ENCODE results near the gene DOCK6.
"Not testable (repeated sequence)": the region's sequence is repeated elsewhere in the genome, so short reads cannot be mapped to it uniquely, and the experiment has no call there.

Gene DOCK6

DNA sequence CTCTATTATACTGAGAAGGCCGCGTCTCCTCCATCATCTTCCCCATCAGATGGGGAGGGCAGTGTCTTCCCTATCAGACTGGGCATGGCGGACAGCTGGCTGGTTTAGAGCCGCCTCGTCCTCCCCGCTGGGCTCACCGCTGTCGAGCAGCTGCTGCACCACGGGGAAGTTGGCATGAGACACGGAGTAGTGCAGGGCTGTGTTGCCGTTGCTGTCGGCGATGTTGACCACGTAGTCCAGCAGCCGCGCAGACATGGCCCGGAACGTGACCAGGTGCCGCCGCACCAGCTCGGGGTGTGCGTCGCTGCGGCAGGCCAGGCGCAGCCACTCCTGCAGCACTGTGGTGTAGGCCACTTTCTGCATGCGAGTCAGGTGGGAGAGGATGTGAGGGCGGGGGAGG lies 88.0 kb downstream of the DOCK6 start:
- DNase-seq (ENCODE audit: low read depth) = no peak

DNA sequence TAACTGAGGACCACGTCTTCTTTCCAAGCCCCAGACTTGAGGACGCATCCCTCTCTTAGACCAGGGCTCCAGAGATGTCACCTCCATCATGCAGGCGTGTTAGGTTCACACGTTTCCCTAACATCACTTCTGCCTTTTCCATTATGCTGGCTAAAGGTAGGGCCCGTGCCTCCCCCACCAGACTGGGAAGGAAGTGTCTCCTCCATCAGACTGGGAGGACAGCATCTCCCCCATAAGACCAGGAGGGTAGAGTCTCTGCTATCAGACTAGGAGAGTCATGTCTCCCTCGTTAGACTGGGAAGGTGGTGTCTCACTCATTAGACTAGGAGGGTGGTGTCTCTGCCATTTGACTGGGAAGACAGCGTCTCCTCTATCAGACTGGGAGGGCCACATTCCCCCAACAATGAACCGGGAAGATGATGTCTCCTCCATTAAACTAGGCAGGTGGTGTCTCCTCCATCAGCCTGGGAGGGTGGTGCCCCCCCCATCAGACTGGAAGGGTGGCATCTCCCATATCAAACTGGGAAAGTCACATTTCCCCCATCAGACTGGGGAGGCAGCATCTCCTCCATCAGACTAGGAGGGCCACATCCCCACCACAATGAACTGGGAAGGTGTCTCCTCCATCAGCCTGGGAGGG lies 88.7 kb downstream of the DOCK6 start:
- no peak for DNase-seq (ENCODE audit: low read depth)

DNA sequence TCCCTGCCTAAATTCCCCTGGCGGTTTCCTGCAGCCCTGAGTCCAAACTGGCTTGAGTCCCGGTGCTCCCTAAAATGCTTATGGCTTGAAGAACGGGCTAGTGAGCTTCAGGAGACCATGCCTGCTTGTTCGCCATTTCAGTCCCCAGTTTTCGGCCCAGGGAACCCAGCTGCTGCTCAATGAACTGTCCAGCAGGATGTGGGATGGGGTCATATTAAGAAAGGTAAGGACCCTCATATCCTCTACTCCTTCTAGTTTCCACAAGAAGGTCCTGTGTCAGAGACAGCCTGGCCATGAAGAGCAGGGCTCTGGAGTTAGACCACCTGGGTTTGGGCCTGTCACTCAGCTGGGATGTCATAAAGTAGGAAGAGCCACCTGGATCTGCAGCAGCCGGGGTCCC lies 89.7 kb downstream of the DOCK6 start:
- no peak for DNase-seq (ENCODE audit: low read depth)

DNA sequence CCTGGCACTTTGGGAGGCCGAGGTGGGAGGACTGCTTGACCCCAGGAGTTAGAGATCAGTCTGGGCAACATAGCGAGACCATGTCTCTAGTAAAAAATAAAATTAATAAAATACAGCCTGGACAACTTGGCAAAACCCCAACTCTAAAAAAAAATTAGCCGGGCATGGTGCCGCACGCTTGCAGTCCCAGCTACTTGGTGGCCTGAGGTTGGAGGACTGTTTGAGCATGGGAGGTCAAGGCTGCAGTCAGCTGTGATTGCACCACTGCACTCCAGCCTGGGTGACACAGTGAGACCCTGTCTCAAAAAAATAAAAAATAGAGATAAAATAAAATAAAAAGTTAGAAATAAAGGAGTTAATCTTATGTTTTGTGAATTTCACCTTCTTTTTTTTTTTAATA lies 91.2 kb downstream of the DOCK6 start:
- no peak for DNase-seq (ENCODE audit: low read depth)

DNA sequence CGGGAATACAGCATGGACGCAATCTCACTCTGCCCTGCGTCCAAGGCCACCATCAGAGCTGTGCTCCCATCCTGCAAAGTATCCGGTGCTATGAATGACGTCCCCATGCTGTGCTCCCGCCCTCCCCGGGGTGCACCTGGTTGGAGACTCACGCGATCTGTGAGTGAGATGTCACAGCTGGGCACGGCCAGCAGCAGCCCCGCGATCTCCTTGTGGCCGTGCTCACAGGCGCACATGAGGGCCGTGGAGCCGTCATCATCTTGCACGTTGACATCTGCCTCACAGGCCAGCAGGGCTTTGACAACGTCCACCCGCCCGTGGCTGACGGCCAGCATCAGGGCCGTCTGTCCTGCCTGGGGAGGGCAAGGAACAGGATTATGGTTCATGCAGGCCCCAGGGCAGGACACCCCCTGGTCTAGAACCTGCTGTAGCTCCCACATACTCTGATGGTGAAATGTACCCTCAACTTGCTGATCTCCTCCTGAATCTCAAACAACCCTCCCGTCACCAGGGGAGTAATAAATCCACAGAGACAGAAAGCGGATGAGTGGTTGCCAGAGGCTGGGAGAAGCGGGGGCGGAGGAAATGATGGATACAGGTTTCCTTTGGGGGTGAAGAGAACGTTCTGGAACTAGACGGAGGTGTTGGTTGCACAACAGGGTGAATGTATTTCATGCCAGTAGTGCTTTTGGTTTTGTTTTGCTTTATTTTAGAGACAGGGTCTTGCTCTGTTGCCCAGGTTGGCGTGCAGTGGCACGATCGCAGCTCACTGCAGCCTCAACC lies 92.2 kb downstream of the DOCK6 start:
- no peak for DNase-seq (ENCODE audit: low read depth)

DNA sequence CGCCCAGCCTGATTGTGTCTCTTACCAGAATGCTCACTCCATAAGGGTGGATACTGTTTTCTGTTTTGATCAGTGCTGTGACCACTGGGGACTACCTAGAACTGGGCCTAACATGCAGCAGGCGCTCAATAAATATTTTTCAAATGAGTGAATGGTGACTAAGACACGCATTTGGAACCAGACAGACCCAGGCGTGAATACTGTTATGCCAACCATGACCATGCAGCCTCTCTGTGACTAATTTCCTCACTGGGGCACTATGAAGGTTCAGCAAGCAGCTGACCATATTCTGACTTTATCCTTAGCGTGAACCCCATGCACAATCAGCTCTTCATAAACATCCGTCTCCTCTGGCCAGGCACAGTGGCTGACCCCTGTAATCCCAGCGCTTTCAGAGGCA lies 93.8 kb downstream of the DOCK6 start:
- DNase-seq (ENCODE audit: low read depth) = no peak

DNA sequence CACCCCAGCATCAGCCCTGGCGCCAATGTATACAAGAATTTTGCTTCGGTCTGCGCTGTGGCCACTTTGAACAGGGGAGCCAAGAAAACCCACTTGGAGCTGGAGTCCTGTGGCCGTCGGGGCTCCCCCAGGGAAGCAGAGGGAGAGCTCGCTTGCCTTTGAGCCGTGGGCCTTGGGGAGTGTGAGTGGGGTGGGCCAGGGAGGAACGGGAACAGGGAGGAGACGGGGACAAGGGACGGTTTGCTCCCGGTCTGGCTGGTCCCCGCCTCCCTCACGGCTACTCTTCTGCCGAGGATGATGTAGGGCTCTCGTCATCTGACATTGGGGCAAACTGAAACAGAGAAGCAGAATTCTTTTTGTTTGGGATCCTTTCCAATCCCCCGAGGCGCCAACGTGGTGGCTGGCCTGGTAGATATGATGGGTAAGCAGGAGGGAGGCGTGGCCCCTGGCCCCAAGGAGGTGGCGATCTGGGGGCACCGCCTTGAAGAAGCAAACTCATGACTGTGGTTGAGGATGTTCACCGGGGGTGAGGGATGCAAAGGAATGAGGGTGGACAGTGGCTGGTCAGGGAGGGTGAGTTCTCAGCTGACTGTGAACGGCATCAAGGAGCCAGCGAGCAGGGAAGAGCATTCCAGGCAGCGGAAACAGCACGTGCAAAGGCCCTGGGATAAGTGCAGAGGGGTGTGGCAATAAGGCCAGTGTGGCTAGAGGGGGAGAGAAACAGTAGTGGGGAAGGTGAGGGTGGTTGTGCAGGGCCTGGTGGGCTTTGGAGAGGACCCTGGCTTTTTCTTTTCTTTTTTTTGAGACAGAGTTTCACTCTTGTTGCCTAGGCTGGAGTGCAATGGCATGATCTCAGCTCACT lies 95.8 kb downstream of the DOCK6 start:
- DNase-seq (ENCODE audit: low read depth) = no peak

DNA sequence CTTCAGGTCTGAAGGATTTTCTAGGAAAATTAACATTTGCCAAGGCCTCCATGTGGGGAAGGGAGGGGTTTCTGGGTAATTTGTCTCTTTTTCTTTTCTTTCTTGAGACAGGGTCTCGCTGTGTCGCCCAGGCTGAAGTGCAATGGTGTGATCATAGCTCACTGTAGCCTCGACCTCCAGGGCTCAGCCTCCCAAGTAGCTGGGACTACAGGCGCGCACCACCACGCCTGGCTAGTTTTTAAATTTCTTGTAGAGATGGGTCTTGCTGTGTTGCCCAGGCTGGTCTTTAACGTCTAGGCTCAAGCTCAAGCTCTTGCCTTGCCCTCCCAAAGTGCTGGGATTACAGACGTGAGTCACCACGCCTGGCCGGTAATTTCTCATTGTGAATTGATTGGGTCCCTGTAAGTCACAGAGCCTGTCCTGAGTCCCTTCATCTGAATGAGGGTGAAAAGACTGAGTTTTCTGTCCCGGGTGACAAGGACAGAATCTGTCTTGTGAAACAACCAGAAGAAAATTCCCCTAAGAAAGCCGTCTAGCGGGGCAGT lies 96.8 kb downstream of the DOCK6 start:
- no peak for DNase-seq (ENCODE audit: low read depth)

DNA sequence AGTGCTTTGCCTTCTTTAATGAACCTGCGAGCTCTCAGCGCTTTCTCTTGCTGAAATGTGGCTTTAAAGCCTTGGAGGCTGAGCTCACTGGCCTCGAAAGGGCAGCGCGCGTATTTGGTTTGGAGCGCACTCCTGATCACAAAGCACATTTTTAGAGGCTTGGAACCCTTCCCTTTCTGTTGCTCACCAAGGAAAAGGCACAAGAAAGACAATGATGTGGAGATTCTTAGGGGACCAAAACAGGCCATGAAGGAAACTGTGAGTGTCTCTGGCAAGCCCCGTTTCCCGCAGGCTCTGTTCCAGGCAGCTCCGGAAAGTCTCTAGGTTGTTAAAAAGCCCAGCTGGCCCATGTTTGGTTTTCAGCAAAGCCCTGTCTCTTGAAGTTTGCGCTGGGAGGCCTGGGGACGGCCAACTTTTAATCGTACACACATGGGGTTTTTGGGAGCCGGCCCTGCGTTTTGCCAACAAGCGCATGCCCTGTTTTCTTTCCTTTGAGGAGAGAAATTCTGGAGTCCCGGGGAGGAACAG lies 97.4 kb downstream of the DOCK6 start:
- DNase-seq (ENCODE audit: low read depth) = no peak

DNA sequence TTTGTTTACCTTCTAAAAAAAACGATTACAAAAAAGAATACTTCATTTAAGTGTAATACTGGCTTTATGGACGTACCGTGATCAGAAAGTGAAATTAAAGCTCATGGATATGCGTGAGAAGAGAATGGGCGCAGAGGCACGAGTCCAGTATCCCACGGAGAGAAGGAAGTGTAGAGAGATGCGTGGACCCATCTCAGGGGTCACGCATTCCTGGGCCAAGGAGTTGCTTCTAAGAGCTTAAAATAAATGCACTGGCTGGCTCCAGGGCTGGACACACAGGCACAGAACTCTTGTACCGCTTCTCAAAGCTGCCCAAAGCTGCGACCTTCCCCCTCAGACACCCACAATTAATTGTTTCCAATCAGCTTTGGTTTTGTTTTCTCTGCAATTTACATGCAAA lies 98.0 kb downstream of the DOCK6 start:
- DNase-seq (ENCODE audit: low read depth) = no peak

DNA sequence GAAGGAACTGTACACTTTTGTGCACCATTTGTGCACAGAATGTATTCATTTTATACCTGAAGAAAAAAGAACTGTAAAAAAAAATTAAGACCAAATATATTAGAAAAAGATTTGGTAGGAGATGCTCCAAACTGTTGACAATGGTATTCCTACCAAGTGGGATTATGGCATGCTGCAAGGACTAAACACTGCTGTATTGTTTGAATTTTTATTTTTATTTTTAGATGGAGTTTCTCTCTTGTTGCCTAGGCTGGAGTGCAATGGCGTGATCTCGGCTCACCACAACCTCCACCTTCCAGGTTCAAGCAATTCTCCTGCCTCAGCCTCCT lies 101.9 kb downstream of the DOCK6 start:
- DNase-seq (ENCODE audit: low read depth) = not testable (repeated sequence)

DNA sequence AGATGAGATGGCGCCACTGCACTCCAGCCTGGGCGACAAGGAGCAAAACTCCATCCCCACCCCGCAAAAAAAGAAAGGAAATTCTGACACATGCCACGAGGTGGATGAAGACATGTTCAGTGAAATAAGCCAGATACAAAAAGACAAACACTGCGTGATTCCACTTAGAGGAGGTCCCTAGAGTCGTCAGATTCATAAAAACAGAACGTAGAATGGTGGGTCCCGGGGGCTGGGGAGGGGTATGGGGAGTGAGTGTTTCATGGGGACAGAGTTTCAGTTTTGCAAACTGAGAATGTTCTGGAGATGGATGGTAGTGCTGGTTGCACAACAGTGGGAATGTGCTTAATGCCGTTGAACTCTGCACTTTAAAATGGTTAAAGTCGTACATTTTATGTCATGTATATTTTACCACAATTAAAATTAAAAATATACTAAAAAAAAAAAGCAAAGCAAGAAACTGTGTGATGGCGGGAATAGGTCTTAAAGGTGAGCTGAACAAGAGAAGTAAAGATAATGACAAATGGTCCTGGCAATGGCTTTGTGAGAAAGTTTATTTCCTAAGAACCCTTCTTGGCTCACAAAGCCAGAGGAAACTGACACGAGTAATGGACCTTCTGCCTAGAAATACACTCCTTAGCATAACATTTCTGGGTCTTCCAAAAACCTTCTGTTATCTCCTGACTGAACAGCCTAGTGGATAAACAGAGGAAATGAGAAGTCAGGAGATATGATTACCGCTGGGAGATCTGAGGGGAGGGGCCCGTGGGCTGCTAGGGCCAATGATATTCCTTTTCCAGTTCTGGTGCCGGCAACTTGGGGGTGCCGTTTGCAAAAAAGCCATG lies 102.5 kb downstream of the DOCK6 start:
- no peak for DNase-seq (ENCODE audit: low read depth)

DNA sequence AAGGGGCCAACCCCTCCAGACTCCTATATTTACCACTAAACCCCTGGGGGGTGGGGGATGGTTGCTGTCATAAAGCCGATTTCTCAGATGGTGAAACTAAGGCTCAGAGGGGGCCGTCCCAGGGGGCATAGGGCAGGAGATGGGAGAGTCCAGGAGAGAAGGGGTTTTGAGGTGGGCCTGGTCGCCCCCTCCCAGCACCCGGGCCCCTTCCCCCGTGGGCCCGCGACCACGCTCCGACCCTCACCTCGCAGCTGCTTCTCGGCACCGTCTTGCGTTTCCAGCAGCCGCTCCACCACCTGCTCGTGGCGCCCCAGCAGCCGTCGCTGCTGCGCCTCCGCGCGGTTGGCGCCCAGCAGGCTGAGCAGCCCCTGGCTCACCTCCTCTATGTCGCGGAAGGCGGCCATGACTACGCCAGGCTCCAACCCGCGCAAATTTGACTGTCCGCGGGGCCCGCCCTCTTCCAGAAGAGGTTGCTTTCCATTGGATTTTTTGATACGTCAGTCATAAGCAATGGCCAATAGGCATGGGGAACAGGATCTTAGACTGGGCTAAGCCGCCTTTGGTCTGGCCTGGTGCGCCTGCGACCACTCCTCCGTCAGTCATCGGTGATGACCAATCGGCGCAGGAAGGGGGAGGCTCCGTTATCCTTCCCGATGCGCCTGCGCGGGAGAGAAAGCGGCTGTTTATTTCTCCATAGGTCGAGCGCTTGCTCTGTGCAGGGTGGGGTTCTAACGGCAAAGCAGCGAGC lies 106.8 kb downstream of the DOCK6 start, which contains the start of gene SPC24:
Gene SPC24, minus strand, starts transcription at position 410 of the 748 bp plus-strand sequence. Its CDS starts 6 bp downstream, at position 404.
- peak; percentile 77 for DNase-seq (ENCODE audit: low read depth)

DNA sequence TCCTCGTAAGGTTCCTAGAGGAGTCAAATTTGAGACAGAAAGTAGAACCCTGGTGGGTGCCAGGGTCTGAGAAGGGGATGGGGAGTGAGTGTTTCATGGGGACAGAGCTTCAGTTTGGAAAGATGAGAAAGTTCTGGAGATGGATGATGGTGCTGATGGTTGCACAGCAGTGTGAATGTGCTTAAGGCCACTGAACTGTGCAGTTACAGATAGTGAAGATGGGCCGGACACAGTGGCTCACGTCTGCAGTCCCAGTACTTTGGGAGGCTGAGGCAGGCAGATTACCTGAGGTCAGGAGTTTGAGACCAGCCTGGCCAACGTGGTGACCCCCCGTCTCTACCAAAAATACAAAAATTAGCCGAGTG lies 107.7 kb downstream of the DOCK6 start:
- DNase-seq (ENCODE audit: low read depth) = no peak

DNA sequence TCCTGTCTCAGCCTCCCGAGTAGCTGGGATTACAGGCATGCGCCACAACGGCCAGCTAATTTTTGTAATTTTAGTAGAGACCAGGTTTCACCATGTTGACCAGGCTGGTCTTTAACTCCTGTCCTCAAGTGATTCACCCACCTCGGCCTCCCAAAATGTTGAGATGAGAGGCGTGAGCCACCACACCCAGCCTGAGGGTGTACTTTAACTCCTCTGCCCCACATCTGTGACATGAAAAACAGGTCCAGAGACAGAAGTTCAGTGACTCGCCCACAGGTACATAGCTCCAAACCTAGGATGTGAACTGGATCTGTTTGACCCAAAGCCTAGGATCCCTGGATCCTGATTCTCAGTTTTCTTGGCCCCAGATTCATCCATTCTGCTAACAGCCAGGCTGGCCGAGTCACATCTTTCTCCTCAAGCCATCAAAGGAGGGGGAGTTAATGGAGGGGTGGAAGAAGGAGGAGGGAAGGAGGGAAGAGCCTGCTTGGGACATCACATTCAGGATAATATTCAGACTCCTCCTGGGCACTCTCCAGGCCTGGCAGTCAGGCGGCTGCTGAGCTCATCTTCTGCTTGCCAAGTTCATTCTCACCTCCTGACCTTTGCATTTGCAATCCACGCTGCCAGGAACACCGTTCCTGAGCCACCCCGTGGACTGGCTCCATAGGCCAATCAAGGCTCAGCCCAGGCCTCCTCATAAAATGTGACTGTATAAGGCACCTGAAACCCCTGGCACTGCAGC lies 109.8 kb downstream of the DOCK6 start:
- no peak for DNase-seq (ENCODE audit: low read depth)

DNA sequence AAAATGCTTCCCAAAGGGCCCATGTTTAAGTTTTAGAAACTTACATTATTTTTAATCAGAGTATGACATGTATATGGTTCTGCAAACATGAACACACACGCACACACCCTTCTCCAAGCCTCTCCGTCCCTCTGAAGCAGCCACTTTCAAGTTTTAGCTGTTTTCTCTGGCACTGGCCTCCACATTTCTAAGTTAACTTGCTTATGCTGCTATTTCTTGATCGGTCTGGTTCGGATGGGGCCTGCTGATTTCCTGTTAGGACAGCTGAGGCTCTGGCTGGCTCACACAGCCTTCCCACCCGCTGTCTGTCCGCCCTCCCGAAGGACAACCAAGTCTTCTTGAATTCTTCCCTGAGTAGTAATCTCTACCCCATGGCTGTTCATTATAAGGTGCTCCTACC lies 111.1 kb downstream of the DOCK6 start:
- no peak for DNase-seq (ENCODE audit: low read depth)
